Endothelial cell of umbilical vein (primary cell): ENCODE measurements around the gene EXOC5. TPM values are rescaled to one million over a fixed set of nuclear protein-coding genes. Genes with fewer than 3 reads are reported as not detected.

Experiments used
- BruUV-seq: library from RNA; stranded (reverse); fragments of 400-500 nt; replicated peaks from 2 replicates; lab custom pipeline; 2021; lab: Mats Ljungman, UMichigan
- CTCF ChIA-PET: fragments of 300-600, 350-600 bp; sonication (Branson Sonifier 250); formaldehyde crosslinking; loops from one replicate; lab custom pipeline; 2021; ENCODE audit warnings: antibody characterized with exemption, inconsistent platforms; lab: Charles Lee
- POLR2A ChIA-PET: fragments of 300-600, 350-600 bp; sonication (Branson Sonifier 250); formaldehyde crosslinking; loops from one replicate; lab custom pipeline; 2021; ENCODE audit warnings: antibody characterized with exemption, inconsistent platforms; lab: Charles Lee
- DNase-seq: peaks from one replicate; pipeline ENCODE4 v3.0.0-alpha.2; 2011; ENCODE audit warnings: low read depth, low spot score
- FAIRE-seq: peaks from 2 replicates; lab custom pipeline; 2011; peaks lifted over from hg19 to GRCh38; lab: Jason Lieb, UNC
- H2AFZ ChIP-seq: 2 replicates; pipeline ENCODE4 v1.6.0; 2012; ENCODE audit warnings: low read depth, low read length, control low read depth, inconsistent platforms
- H3K27ac ChIP-seq: 2 replicates; pipeline ENCODE4 v1.5.1; 2011; ENCODE audit warnings: low read depth, mild to moderate bottlenecking, control low read depth, low read length, moderate library complexity; ENCODE audit not compliant: insufficient read depth
- H3K27me3 ChIP-seq, 2 experiments: 2 replicates each; pipeline versions ENCODE4 v1.6.0 to v1.6.1; 2011; ENCODE audit warnings: low read length in 2 of 2, mixed read lengths in 1 of 2; ENCODE audit not compliant: control insufficient read depth in 2 of 2, insufficient read depth in 2 of 2
- H3K36me3 ChIP-seq, 2 experiments: 2 replicates in 1 of 2; 3 replicates in 1 of 2; pipeline ENCODE4 v1.5.1; 2011; ENCODE audit warnings: low read length in 2 of 2, mild to moderate bottlenecking in 1 of 2, moderate library complexity in 1 of 2; ENCODE audit not compliant: control insufficient read depth in 2 of 2, insufficient read depth in 2 of 2; ENCODE audit errors: extremely low read depth in 1 of 2
- H3K4me1 ChIP-seq: 3 replicates; pipeline ENCODE4 v1.5.1; 2011; ENCODE audit warnings: mild to moderate bottlenecking, low read length; ENCODE audit not compliant: control insufficient read depth, insufficient read depth; ENCODE audit errors: extremely low read depth
- H3K4me2 ChIP-seq: 2 replicates; pipeline ENCODE4 v1.6.1; 2011; ENCODE audit warnings: low read length, control low read depth, mixed read lengths; ENCODE audit not compliant: insufficient read depth
- H3K4me3 ChIP-seq, 3 experiments: fragments of 200-600 bp in 1 of 3; sonication (generic), shearing (Covaris generic) in 1 of 3; replicated peaks in 1 of 3; 2 replicates each; pipeline ENCODE4 v1.5.1; 2011 to 2016; ENCODE audit warnings: control low read depth in 3 of 3, low read length in 3 of 3, mild to moderate bottlenecking in 2 of 3, inconsistent platforms in 1 of 3, low read depth in 1 of 3, moderate library complexity in 1 of 3; ENCODE audit not compliant: insufficient read depth in 1 of 3
- H3K79me2 ChIP-seq: 2 replicates; pipeline ENCODE4 v1.6.0; 2012; ENCODE audit warnings: low read length, inconsistent platforms; ENCODE audit not compliant: control insufficient read depth, insufficient read depth
- H3K9ac ChIP-seq: replicated peaks from 2 replicates; pipeline ENCODE3; 2011; ENCODE audit warnings: low read length, control low read depth; ENCODE audit not compliant: insufficient read depth; ENCODE audit errors: extremely low read depth
- H3K9me1 ChIP-seq: replicated peaks from 3 replicates; pipeline ENCODE4 v1.6.0; 2011; ENCODE audit warnings: mild to moderate bottlenecking, low read length; ENCODE audit not compliant: control insufficient read depth, insufficient read depth; ENCODE audit errors: extremely low read depth
- H3K9me3 ChIP-seq: replicated peaks from 2 replicates; pipeline ENCODE4 v1.5.1; 2012; ENCODE audit warnings: low read length, inconsistent platforms; ENCODE audit not compliant: control insufficient read depth, insufficient read depth
- H4K20me1 ChIP-seq: replicated peaks from 2 replicates; pipeline ENCODE3; 2011; ENCODE audit warnings: mild to moderate bottlenecking, low read length; ENCODE audit not compliant: control insufficient read depth, insufficient read depth; ENCODE audit errors: extremely low read depth
- CTCF ChIP-seq, 2 donors: IDR thresholded peaks; 1 replicate in 1 of 2; 2 replicates in 1 of 2; pipeline ENCODE4 v1.5.1; 2011; ENCODE audit warnings: low read length in 2 of 2, mild to moderate bottlenecking in 2 of 2, moderate library complexity in 2 of 2, control low read depth in 1 of 2, inconsistent platforms in 1 of 2, low read depth in 1 of 2; ENCODE audit not compliant: insufficient read depth in 1 of 2; ENCODE audit errors: extremely low read depth in 1 of 2
- EZH2 ChIP-seq: IDR thresholded peaks from 2 replicates; pipeline ENCODE4 v1.6.1; 2012; ENCODE audit warnings: borderline replicate concordance, low read depth, mild to moderate bottlenecking, moderate library complexity, low read length, inconsistent platforms; ENCODE audit not compliant: severe bottlenecking
- FOS ChIP-seq: IDR thresholded peaks from 2 replicates; pipeline ENCODE4 v1.6.1; 2011; ENCODE audit warnings: mild to moderate bottlenecking, low read length, moderate library complexity, borderline replicate concordance; ENCODE audit not compliant: insufficient read depth
- GATA2 ChIP-seq: IDR thresholded peaks from 2 replicates; pipeline ENCODE4 v1.7.0; 2011; ENCODE audit warnings: low read depth, mild to moderate bottlenecking, moderate library complexity, mixed read lengths, low read length; ENCODE audit not compliant: insufficient read length, insufficient read depth
- JUN ChIP-seq: IDR thresholded peaks from 2 replicates; pipeline ENCODE4 v1.6.1; 2011; ENCODE audit warnings: borderline replicate concordance, low read depth; ENCODE audit not compliant: insufficient read length, insufficient read depth
- MAX ChIP-seq: IDR thresholded peaks from 2 replicates; pipeline ENCODE4 v1.6.1; 2011; ENCODE audit not compliant: insufficient read depth, insufficient read length
- MYC ChIP-seq: IDR thresholded peaks from one replicate; pipeline ENCODE4 v1.6.1; 2011; ENCODE audit warnings: mild to moderate bottlenecking, low read depth, low read length
- POLR2A ChIP-seq: IDR thresholded peaks from 2 replicates; pipeline ENCODE4 v1.6.1; 2012; ENCODE audit warnings: low read depth, mild to moderate bottlenecking, control low read depth, low read length
- POLR2AphosphoS5 ChIP-seq: IDR thresholded peaks from 2 replicates; pipeline ENCODE4 v1.6.1; 2012; ENCODE audit warnings: low read depth, mild to moderate bottlenecking, control low read depth, low read length, moderate library complexity; ENCODE audit not compliant: insufficient read depth
- dilution Hi-C: fragments of 300-500 bp; cut with MboI; formaldehyde crosslinking; loops from one replicate; pipeline ENCODE4 v1.15.0; 2019; ENCODE audit warnings: low sequenced_read_pairs; ENCODE audit not compliant: extremely low pct_ligation_motif_present
- intact Hi-C: fragments of 100-400 bp; cut with micrococcal nuclease; formaldehyde crosslinking; loops from one replicate; pipeline ENCODE4 v1.10.0; 2022
- polyA plus RNA-seq, 4 experiments: library from polyadenylated mRNA; depleted of rRNA in 3 of 4; stranded (reverse) in 3 of 4; unstranded in 1 of 4; fragments of >200 nt; gene quantifications; 2 replicates each; pipeline versions ENCODE4 v1.2.1 to v1.2.3, GENCODE V29; 2011 to 2012; ENCODE audit warnings: missing spikeins in 1 of 4
- total RNA-seq: library from RNA; stranded (reverse); gene quantifications from 2 replicates; pipeline ENCODE4 v1.2.3, GENCODE V29; 2021

Gene EXOC5
- total and polyA plus RNA-seq, 2 donors (not counting 3 experiments of a cell fraction or from before 2014, with no cell fraction given): 23.9 to 104 TPM

DNA sequence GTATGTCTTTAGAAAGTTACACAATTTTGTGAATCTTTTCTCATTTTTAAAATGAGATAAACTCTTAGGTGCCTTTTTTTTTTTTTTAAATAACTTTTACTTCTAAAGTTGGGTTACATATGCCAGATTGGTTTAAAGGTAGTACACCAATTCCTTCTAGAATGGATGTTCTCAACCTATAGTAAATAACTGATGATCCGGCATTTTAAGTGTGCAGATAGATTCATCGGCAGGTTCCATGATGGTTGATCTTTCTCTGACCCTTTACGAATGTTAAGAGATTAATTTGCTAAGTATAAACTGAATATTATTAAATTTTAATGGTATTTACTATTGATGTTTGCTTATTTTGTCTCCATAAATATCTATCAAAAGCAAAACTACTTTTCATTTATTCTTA, 8.4 kb upstream of the EXOC5 start:
- peaks cover 6 to 7% of the 10 kb centered on the region in 2 experiments for H3K36me3 ChIP-seq
- peaks cover 21% of the 10 kb centered on the region for H3K79me2 ChIP-seq
- dilution Hi-C loops (no loop called here), intact Hi-C loops (no loop called here)
- no peak overlapping the region for H3K4me3 ChIP-seq
- no peaks in the 10 kb centered on the region for H3K4me1 ChIP-seq
- FAIRE-seq (no peak), DNase-seq (no peak)
- no peaks in the 10 kb centered on the region for H3K27me3 ChIP-seq
- no peaks in the 10 kb centered on the region for H3K9me1 ChIP-seq
- H4K20me1 ChIP-seq: no peaks in the 10 kb centered on the region
- TF ChIP-seq POLR2A (no peak), JUN (no peak), GATA2 (no peak), CTCF (IDR thresholded peaks at IDR 0.05; ENCODE audit: extremely low read depth in 1 of 2, insufficient read depth in 1 of 2, low read depth in 1 of 2, low read length in 2 of 2) (no peak), FOS (no peak)
- BruUV-seq: no TSS peak
- ChIA-PET POLR2A (no interaction called here), CTCF (no interaction called here)
- H3K9me3 ChIP-seq: no peaks in the 10 kb centered on the region
- H3K9ac ChIP-seq: no peak overlapping the region
- no peak overlapping the region for H2AFZ ChIP-seq
- no peak overlapping the region for H3K4me2 ChIP-seq
- H3K27ac ChIP-seq: no peak overlapping the region

GRCh38 chr14:57275023-57275664, 6.4 kb upstream of the EXOC5 start:
- H3K9ac ChIP-seq: no peak overlapping the region
- H3K4me1 ChIP-seq: peaks cover 2% of the 10 kb centered on the region
- FAIRE-seq (no peak), DNase-seq (no peak)
- TF ChIP-seq FOS: no peak
- TF ChIP-seq EZH2: no peak
- no peak for TF ChIP-seq GATA2
- TF ChIP-seq JUN: no peak
- no peak for TF ChIP-seq POLR2A
- TF ChIP-seq MAX: no peak
- TF ChIP-seq POLR2AphosphoS5: no peak
- no peak for TF ChIP-seq CTCF (IDR thresholded peaks at IDR 0.05; ENCODE audit: extremely low read depth in 1 of 2, insufficient read depth in 1 of 2, low read depth in 1 of 2, low read length in 2 of 2)
- no peak for TF ChIP-seq MYC
- no peak overlapping the region for H3K4me3 ChIP-seq
- no peak overlapping the region for H3K27ac ChIP-seq
- ChIA-PET POLR2A (no interaction called here), CTCF (no interaction called here)
- no peaks in the 10 kb centered on the region for H3K27me3 ChIP-seq
- peaks cover 2 to 7% of the 10 kb centered on the region in 2 experiments for H3K36me3 ChIP-seq
- no peaks in the 10 kb centered on the region for H3K9me1 ChIP-seq
- intact Hi-C loops: no loop called here
- BruUV-seq: no TSS peak
- no peak overlapping the region for H3K4me2 ChIP-seq
- H3K9me3 ChIP-seq: no peaks in the 10 kb centered on the region
- dilution Hi-C loops: no loop called here
- peaks cover 39% of the 10 kb centered on the region for H3K79me2 ChIP-seq
- H4K20me1 ChIP-seq: no peaks in the 10 kb centered on the region
- H2AFZ ChIP-seq: no peak overlapping the region
